Neural cell (in vitro differentiated cells): Measurements from ENCODE around the gene TSPAN7. TPM values are rescaled to one million over a fixed set of nuclear protein-coding genes. Genes with fewer than 3 reads are reported as not detected.

Source experiments
- H2AFZ ChIP-seq: fragments of 200-600, 300-800 bp; sonication (generic), shearing (Covaris generic); 2 replicates; pipeline ENCODE4 v1.6.0; 2014; ENCODE audit warnings: low read depth, mild to moderate bottlenecking, antibody characterized with exemption, low read length, moderate library complexity
- H3F3A ChIP-seq: fragments of 200-600 bp; shearing (Covaris generic); 2 replicates; pipeline ENCODE4 v1.6.1; 2016; ENCODE audit warnings: mild to moderate bottlenecking, moderate library complexity, mixed read lengths, antibody characterized with exemption, low read length; ENCODE audit not compliant: insufficient read depth, poor library complexity, severe bottlenecking
- H3K27ac ChIP-seq: fragments of 200-600, 300-800 bp; sonication (generic), shearing (Covaris generic); 2 replicates; pipeline ENCODE4 v1.5.1; 2014; ENCODE audit warnings: mild to moderate bottlenecking, low read length, moderate library complexity
- H3K27me3 ChIP-seq: fragments of 300-800, 200-600 bp; sonication (generic), shearing (Covaris generic); 2 replicates; pipeline ENCODE4 v1.6.0; 2014; ENCODE audit warnings: mild to moderate bottlenecking, low read depth, low read length, moderate library complexity; ENCODE audit not compliant: insufficient read depth
- H3K36me3 ChIP-seq: fragments of 300-800, 200-600 bp; sonication (generic), shearing (Covaris generic); 2 replicates; pipeline ENCODE4 v1.5.1; 2014; ENCODE audit warnings: mild to moderate bottlenecking, antibody characterized with exemption, low read length, moderate library complexity; ENCODE audit not compliant: insufficient read depth
- H3K4me2 ChIP-seq: fragments of 300-800, 200-600 bp; sonication (generic), shearing (Covaris generic); 2 replicates; pipeline ENCODE4 v1.6.0; 2014; ENCODE audit warnings: mild to moderate bottlenecking, low read length
- H3K4me3 ChIP-seq: fragments of 300-800, 200-600 bp; sonication (generic), shearing (Covaris generic); 2 replicates; pipeline ENCODE4 v1.5.1; 2014; ENCODE audit warnings: mild to moderate bottlenecking, low read length, moderate library complexity
- H3K79me2 ChIP-seq: fragments of 200-600 bp; shearing (Covaris generic); replicated peaks from 2 replicates; pipeline ENCODE4 v1.6.0; 2014; ENCODE audit warnings: mild to moderate bottlenecking, low read length, moderate library complexity; ENCODE audit not compliant: insufficient read depth
- H3K9ac ChIP-seq: fragments of 300-800, 200-600 bp; sonication (generic), shearing (Covaris generic); 2 replicates; pipeline ENCODE4 v1.6.1; 2016; ENCODE audit warnings: mild to moderate bottlenecking, low read length, mixed read lengths
- H3K9me2 ChIP-seq: fragments of 200-600 bp; shearing (Covaris generic); 2 replicates; pipeline ENCODE4 v1.6.1; 2016; ENCODE audit warnings: mild to moderate bottlenecking, low read length, mixed read lengths; ENCODE audit not compliant: insufficient read depth
- H3K9me3 ChIP-seq: fragments of 200-600, 300-800 bp; sonication (generic), shearing (Covaris generic); 2 replicates; pipeline ENCODE4 v1.6.1; 2016; ENCODE audit warnings: mild to moderate bottlenecking, mixed run types, low read length, moderate library complexity, mixed read lengths
- H4K20me1 ChIP-seq: fragments of 200-600 bp; shearing (Covaris generic); 2 replicates; pipeline ENCODE4 v1.6.1; 2016; ENCODE audit warnings: mild to moderate bottlenecking, mixed run types; ENCODE audit not compliant: insufficient read depth
- EP300 ChIP-seq: fragments of 450-650 bp; conservative IDR thresholded peaks from 2 replicates; pipeline ENCODE4 v1.6.1; 2014; ENCODE audit warnings: antibody characterized with exemption, mild to moderate bottlenecking, moderate library complexity; ENCODE audit not compliant: poor library complexity, severe bottlenecking
- EZH2 ChIP-seq: fragments of 200-600, 300-800 bp; shearing (Covaris generic), sonication (generic); IDR thresholded peaks from 2 replicates; pipeline ENCODE4 v1.6.1; 2014; ENCODE audit warnings: antibody characterized with exemption, low read length, borderline replicate concordance, mild to moderate bottlenecking; ENCODE audit not compliant: insufficient read depth, poor library complexity, severe bottlenecking
- MXI1 ChIP-seq: fragments of 450-650 bp; conservative IDR thresholded peaks from 2 replicates; pipeline ENCODE4 v1.6.1; 2014; ENCODE audit warnings: antibody characterized with exemption, mild to moderate bottlenecking; ENCODE audit not compliant: poor library complexity, severe bottlenecking
- POLR2AphosphoS5 ChIP-seq: IDR thresholded peaks from 2 replicates; pipeline ENCODE4 v1.6.1; 2012
- RAD21 ChIP-seq: fragments of 450-650 bp; conservative IDR thresholded peaks from 2 replicates; pipeline ENCODE4 v1.6.1; 2014; ENCODE audit warnings: antibody characterized with exemption, mild to moderate bottlenecking, moderate library complexity
- SMC3 ChIP-seq: fragments of 450-650 bp; conservative IDR thresholded peaks from 2 replicates; pipeline ENCODE4 v1.6.1; 2014; ENCODE audit warnings: antibody characterized with exemption, mild to moderate bottlenecking, moderate library complexity; ENCODE audit not compliant: poor library complexity
- TAF1 ChIP-seq: IDR thresholded peaks from 2 replicates; pipeline ENCODE4 v1.6.1; 2012; ENCODE audit warnings: low read depth
- polyA plus RNA-seq: library from polyadenylated mRNA; depleted of rRNA; stranded (reverse); fragments of >200 nt; gene quantifications from 2 replicates; pipeline ENCODE4 v1.2.3, GENCODE V29; 2014
- TF ChIP-seq, protein P1 (sequence below): fragments of 450-650 bp; IDR thresholded peaks from 2 replicates; pipeline ENCODE4 v1.5.1; 2014; ENCODE audit warnings: antibody characterized with exemption, mild to moderate bottlenecking, moderate library complexity; ENCODE audit not compliant: poor library complexity, severe bottlenecking
- TF ChIP-seq, protein P2 (sequence below): IDR thresholded peaks from 2 replicates; pipeline ENCODE4 v1.6.1; 2012; ENCODE audit warnings: borderline replicate concordance

TSPAN7 gene
- polyA plus RNA-seq, 1 donor from 2014 or later: 184 TPM

DNA sequence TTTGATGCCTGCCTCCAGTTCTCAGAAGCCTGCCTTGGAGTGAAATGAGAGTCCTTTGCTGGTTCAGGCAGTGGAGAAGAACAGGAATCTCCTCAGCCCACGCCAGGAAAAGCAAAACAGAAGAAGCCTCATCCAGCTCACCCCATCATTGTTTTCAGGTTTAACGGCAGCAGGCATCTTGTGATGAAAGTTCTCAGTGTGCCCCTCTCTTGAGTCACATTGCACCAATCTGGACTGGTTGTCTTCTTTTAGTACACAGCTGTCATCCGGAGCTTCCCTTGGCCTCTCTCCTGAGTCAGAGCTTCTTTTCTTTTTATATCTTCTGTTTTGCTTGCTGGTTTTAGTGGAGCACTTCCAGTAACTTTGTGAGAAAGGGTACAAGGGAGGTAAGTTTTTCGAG is 50.9 kb downstream of the TSPAN7 start:
- Histone ChIP-seq H3K79me2 (no peaks in the 10 kb centered on the region), H3K36me3 (no peaks in the 10 kb centered on the region), H3K9ac (no peak overlapping the region), H3F3A (no peaks in the 10 kb centered on the region), H3K27me3 (no peaks in the 10 kb centered on the region), H3K4me2 (no peak overlapping the region), H2AFZ (no peak overlapping the region), H3K9me2 (no peaks in the 10 kb centered on the region), H3K27ac (no peak overlapping the region), H3K9me3 (no peaks in the 10 kb centered on the region), H4K20me1 (no peaks in the 10 kb centered on the region), H3K4me3 (no peak overlapping the region)
- TF ChIP-seq MXI1 (no peak), POLR2AphosphoS5 (no peak), EZH2 (no peak), SMC3 (no peak)
- TF ChIP-seq, protein P1, sequence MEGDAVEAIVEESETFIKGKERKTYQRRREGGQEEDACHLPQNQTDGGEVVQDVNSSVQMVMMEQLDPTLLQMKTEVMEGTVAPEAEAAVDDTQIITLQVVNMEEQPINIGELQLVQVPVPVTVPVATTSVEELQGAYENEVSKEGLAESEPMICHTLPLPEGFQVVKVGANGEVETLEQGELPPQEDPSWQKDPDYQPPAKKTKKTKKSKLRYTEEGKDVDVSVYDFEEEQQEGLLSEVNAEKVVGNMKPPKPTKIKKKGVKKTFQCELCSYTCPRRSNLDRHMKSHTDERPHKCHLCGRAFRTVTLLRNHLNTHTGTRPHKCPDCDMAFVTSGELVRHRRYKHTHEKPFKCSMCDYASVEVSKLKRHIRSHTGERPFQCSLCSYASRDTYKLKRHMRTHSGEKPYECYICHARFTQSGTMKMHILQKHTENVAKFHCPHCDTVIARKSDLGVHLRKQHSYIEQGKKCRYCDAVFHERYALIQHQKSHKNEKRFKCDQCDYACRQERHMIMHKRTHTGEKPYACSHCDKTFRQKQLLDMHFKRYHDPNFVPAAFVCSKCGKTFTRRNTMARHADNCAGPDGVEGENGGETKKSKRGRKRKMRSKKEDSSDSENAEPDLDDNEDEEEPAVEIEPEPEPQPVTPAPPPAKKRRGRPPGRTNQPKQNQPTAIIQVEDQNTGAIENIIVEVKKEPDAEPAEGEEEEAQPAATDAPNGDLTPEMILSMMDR: no peak

DNA sequence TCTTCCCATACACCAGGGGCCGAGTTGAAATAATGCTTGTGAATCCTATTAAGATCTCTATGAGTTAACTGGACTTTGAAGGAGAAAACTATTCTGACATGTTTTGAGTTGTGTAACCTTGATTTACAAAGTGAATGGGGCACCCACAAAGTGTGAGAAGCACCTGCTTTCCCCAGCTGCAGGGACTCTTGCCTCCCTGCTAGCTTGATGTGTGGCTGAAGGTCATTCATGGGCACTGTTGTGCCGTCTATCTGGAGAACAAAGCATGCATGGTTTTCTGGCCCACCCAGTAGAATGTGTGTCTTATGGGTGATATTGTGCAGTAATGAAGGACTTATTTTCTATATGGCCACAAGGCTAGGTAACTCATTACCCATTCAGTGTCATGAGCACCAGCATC is 53.1 kb downstream of the TSPAN7 start:
- Histone ChIP-seq H3K9me2 (no peaks in the 10 kb centered on the region), H3K4me2 (no peak overlapping the region), H3K36me3 (no peaks in the 10 kb centered on the region), H3K27ac (no peak overlapping the region), H3K27me3 (no peaks in the 10 kb centered on the region), H2AFZ (no peak overlapping the region), H3K4me3 (no peak overlapping the region), H3K79me2 (no peaks in the 10 kb centered on the region), H3K9ac (no peak overlapping the region), H3K9me3 (no peaks in the 10 kb centered on the region), H4K20me1 (no peaks in the 10 kb centered on the region), H3F3A (no peaks in the 10 kb centered on the region)
- TF ChIP-seq TAF1 (no peak), EZH2 (no peak), MXI1 (no peak), POLR2AphosphoS5 (no peak), RAD21 (no peak), EP300 (no peak), SMC3 (no peak)
- TF ChIP-seq, protein P2, sequence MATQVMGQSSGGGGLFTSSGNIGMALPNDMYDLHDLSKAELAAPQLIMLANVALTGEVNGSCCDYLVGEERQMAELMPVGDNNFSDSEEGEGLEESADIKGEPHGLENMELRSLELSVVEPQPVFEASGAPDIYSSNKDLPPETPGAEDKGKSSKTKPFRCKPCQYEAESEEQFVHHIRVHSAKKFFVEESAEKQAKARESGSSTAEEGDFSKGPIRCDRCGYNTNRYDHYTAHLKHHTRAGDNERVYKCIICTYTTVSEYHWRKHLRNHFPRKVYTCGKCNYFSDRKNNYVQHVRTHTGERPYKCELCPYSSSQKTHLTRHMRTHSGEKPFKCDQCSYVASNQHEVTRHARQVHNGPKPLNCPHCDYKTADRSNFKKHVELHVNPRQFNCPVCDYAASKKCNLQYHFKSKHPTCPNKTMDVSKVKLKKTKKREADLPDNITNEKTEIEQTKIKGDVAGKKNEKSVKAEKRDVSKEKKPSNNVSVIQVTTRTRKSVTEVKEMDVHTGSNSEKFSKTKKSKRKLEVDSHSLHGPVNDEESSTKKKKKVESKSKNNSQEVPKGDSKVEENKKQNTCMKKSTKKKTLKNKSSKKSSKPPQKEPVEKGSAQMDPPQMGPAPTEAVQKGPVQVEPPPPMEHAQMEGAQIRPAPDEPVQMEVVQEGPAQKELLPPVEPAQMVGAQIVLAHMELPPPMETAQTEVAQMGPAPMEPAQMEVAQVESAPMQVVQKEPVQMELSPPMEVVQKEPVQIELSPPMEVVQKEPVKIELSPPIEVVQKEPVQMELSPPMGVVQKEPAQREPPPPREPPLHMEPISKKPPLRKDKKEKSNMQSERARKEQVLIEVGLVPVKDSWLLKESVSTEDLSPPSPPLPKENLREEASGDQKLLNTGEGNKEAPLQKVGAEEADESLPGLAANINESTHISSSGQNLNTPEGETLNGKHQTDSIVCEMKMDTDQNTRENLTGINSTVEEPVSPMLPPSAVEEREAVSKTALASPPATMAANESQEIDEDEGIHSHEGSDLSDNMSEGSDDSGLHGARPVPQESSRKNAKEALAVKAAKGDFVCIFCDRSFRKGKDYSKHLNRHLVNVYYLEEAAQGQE: no peak
- TF ChIP-seq, protein P1: no peak
